ENCODE results near the gene PIBF1.

Gene PIBF1

DNA sequence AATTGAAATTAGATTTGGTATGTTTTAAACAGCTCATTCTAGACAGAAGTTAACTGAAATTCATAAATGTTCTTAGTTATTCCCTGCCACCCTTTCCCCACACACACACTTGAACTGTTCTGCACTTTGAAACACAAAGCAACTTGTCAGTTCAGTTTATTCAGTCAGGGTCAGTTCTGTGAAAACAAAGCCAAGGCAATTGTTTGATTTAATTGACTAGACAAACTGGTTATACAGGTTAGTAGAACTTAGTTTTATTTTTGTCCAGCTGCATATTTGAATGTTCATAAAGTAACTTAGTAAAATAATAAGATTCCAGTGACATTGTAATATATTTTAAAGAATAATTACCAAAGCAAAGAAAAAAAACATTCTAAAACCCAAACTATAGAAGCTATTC is 178.6 kb downstream of the PIBF1 start:
- in situ Hi-C loops (cut with MboI; ENCODE audit: low sequenced_read_pairs, unreplicated experiment): no loop called here
- TF ChIP-seq, protein P1, sequence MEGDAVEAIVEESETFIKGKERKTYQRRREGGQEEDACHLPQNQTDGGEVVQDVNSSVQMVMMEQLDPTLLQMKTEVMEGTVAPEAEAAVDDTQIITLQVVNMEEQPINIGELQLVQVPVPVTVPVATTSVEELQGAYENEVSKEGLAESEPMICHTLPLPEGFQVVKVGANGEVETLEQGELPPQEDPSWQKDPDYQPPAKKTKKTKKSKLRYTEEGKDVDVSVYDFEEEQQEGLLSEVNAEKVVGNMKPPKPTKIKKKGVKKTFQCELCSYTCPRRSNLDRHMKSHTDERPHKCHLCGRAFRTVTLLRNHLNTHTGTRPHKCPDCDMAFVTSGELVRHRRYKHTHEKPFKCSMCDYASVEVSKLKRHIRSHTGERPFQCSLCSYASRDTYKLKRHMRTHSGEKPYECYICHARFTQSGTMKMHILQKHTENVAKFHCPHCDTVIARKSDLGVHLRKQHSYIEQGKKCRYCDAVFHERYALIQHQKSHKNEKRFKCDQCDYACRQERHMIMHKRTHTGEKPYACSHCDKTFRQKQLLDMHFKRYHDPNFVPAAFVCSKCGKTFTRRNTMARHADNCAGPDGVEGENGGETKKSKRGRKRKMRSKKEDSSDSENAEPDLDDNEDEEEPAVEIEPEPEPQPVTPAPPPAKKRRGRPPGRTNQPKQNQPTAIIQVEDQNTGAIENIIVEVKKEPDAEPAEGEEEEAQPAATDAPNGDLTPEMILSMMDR (IDR thresholded peaks at IDR 0.05; ENCODE audit: borderline replicate concordance, control extremely low read depth, extremely low read depth, insufficient read depth, missing control alignments): no peak
- DNase-seq (ENCODE audit: low spot score): no peak

DNA sequence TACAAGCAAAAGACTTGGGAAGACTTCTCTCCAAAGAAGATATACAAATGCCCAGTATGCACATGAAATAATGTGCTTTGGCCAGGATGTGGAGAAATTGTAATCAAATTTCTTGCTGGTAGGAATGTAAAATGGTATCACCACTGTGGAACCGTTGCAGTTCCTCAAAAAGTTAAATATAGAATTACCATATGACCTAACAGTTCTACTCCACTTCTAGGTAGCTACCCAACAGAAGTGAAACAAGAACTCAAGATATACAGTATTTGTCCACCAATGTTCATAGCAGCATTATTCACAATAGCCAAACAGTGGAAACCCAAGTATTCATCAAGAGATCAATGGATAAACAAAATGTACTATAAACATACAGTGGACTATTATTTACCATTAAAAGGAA is 181.8 kb downstream of the PIBF1 start:
- in situ Hi-C loops (cut with MboI; ENCODE audit: low sequenced_read_pairs, unreplicated experiment): no loop called here
- TF ChIP-seq, protein P1 (IDR thresholded peaks at IDR 0.05; ENCODE audit: borderline replicate concordance, control extremely low read depth, extremely low read depth, insufficient read depth, missing control alignments): no peak
- DNase-seq (ENCODE audit: low spot score): no peak

DNA sequence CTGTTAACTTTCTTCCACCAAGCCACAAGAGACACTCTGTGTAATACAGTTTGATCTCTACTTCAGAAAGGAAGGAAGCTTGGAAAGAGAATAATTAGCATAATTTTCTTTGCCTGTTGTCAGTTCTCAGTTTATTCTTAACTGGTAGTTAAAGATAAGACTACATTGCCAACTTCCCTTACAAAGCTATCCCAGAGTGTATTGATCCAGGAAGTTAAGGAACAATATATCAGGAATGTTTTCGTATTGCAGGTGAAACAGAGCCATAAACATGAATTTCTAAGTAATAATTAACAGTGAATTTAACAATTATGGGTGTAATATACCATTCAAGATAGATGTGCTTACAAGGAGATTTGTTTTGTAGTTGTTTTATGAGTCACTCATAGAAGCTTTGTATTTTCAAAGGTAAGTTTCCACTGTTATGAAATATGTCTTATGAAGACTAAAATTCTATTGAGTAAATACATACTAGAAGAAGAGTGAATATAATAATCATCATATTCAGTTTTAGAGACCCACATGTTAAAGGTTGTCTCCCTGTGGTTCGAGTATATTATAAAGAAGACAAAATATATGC is 188.5 kb downstream of the PIBF1 start:
- TF ChIP-seq, protein P1 (IDR thresholded peaks at IDR 0.05; ENCODE audit: borderline replicate concordance, control extremely low read depth, extremely low read depth, insufficient read depth, missing control alignments): no peak
- in situ Hi-C loops (cut with MboI; ENCODE audit: low sequenced_read_pairs, unreplicated experiment): no loop called here
- DNase-seq (ENCODE audit: low spot score): no peak

DNA sequence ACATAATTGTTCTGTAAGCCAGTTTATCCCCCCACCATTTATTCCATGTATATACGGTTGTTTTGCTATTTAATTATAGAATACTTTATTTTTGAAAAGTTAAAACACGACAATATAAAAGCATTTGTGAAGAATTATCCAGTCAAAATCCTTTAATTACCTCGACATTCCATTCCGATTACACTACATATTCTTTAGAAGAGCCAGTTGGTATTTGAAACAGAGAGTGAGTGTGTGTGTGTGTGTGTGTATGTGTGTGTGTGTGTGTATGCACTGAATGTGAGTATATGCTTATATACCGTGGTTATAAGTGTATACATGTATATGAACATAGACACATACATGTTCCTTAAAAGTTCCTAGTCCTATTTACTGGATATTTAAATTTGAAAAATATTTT is 189.0 kb downstream of the PIBF1 start:
- TF ChIP-seq, protein P1 (IDR thresholded peaks at IDR 0.05; ENCODE audit: borderline replicate concordance, control extremely low read depth, extremely low read depth, insufficient read depth, missing control alignments): no peak
- in situ Hi-C loops (cut with MboI; ENCODE audit: low sequenced_read_pairs, unreplicated experiment): no loop called here
- DNase-seq (ENCODE audit: low spot score): no peak

DNA sequence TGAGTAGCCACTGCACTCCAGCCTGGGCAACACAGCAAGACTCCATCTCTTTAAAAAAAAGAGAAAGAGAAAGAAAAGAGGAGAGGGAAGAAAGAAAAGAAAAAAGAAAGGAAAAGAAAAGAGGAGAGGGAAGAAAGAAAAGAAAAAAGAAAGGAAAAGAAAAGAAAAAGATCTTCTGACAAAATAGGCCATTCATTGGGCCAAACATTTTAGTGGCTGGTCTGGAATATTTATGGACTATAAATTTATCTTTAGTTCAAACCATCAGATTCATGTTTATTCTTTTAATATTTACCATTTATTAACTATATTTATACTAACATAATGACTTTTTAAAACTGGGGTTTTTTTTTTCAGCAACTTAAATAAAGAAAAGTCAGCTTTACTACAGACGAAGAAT is 191.3 kb downstream of the PIBF1 start:
- TF ChIP-seq, protein P1 (IDR thresholded peaks at IDR 0.05; ENCODE audit: borderline replicate concordance, control extremely low read depth, extremely low read depth, insufficient read depth, missing control alignments): no peak
- DNase-seq (ENCODE audit: low spot score): no peak
- in situ Hi-C loops (cut with MboI; ENCODE audit: low sequenced_read_pairs, unreplicated experiment): no loop called here

DNA sequence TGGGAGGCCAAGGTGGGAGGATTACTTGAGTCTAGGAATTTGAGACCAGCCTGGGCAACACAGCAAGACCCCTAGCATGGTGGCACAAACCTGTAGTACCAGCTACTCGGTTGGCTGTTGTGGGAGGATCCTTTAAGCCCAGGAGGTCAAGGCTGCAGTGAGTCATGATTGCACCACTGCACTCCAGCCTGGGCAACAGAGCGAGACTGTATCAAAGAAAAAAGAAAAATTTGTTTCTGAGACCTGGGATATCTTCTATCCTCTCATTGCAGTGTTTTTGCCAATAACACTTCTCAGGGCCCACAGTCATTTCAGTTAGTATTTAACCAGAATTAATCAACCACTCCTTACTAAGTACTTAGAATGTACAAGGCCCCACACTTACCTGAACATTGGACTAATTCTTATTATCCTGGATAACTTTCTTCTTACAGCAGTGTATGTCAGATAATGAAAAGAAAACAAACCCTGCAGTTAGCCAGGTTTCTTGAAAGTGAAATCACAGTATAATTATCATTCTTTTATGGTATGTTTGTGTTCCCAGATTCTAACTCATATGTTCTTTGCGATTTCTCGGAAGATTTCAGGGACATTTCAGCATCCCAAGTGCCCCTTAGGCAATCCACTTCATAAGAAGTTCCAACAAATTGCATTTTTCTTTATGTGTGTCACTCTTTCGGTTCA is 201.3 kb downstream of the PIBF1 start:
- TF ChIP-seq, protein P1 (IDR thresholded peaks at IDR 0.05; ENCODE audit: borderline replicate concordance, control extremely low read depth, extremely low read depth, insufficient read depth, missing control alignments): no peak
- DNase-seq (ENCODE audit: low spot score): no peak
- in situ Hi-C loops (cut with MboI; ENCODE audit: low sequenced_read_pairs, unreplicated experiment): no loop called here

Data from GM13976 (cell line).